ENCODE results near the gene RFXANK.
"Not testable (repeated sequence)": the region's sequence is repeated elsewhere in the genome, so short reads cannot be mapped to it uniquely, and the experiment has no call there.

Gene RFXANK

GRCh38 chr19:19217099-19217498 lies 25.0 kb downstream of the RFXANK start:
- no peak for TF ChIP-seq CTCF (conservative IDR thresholded peaks at IDR 0.05; ENCODE audit: low read depth, low read length)
- no peaks in the 10 kb centered on the region for H3K36me3 ChIP-seq (ENCODE audit: insufficient read depth)
- no peak overlapping the region for H3K4me3 ChIP-seq (IDR thresholded peaks at IDR 0.05; ENCODE audit: insufficient read depth, low read depth, low read length)
- H3K9ac ChIP-seq = no peak overlapping the region
- H3K79me2 ChIP-seq (ENCODE audit: insufficient read depth, low read depth) = no peaks in the 10 kb centered on the region
- no peak overlapping the region for H3K27ac ChIP-seq
- peaks cover 6% of the 10 kb centered on the region for H3K4me1 ChIP-seq (ENCODE audit: low read depth, poor library complexity, severe bottlenecking)
- H3K4me2 ChIP-seq = no peak overlapping the region
- peaks cover 10% of the 10 kb centered on the region; the same call in 1 of the 2 replicates for H3K27me3 ChIP-seq (ENCODE audit: insufficient read depth, low read depth)
- no peaks in the 10 kb centered on the region for H4K20me1 ChIP-seq (ENCODE audit: insufficient read depth)
- no peak overlapping the region for H2AFZ ChIP-seq (ENCODE audit: low read depth)

GRCh38 chr19:19218911-19219310 lies 26.9 kb downstream of the RFXANK start:
- no peak overlapping the region for H3K4me2 ChIP-seq
- H3K27me3 ChIP-seq (ENCODE audit: insufficient read depth, low read depth) = peaks cover 6% of the 10 kb centered on the region; the same call in 1 of the 2 replicates
- H2AFZ ChIP-seq (ENCODE audit: low read depth) = no peak overlapping the region
- no peaks in the 10 kb centered on the region for H3K79me2 ChIP-seq (ENCODE audit: insufficient read depth, low read depth)
- no peaks in the 10 kb centered on the region for H4K20me1 ChIP-seq (ENCODE audit: insufficient read depth)
- peaks cover 6% of the 10 kb centered on the region for H3K4me1 ChIP-seq (ENCODE audit: low read depth, poor library complexity, severe bottlenecking)
- no peak overlapping the region for H3K4me3 ChIP-seq (IDR thresholded peaks at IDR 0.05; ENCODE audit: insufficient read depth, low read depth, low read length)
- no peak overlapping the region for H3K27ac ChIP-seq
- no peak for TF ChIP-seq CTCF (conservative IDR thresholded peaks at IDR 0.05; ENCODE audit: low read depth, low read length)
- H3K36me3 ChIP-seq (ENCODE audit: insufficient read depth) = no peaks in the 10 kb centered on the region
- no peak overlapping the region for H3K9ac ChIP-seq

GRCh38 chr19:19221000-19221399 lies 28.9 kb downstream of the RFXANK start:
- not testable (repeated sequence) for H2AFZ ChIP-seq (ENCODE audit: low read depth); H4K20me1 ChIP-seq (ENCODE audit: insufficient read depth); H3K9ac ChIP-seq; H3K4me1 ChIP-seq (ENCODE audit: low read depth, poor library complexity, severe bottlenecking); H3K79me2 ChIP-seq (ENCODE audit: insufficient read depth, low read depth); H3K27ac ChIP-seq; H3K27me3 ChIP-seq (ENCODE audit: insufficient read depth, low read depth); H3K4me3 ChIP-seq (IDR thresholded peaks at IDR 0.05; ENCODE audit: insufficient read depth, low read depth, low read length); H3K36me3 ChIP-seq (ENCODE audit: insufficient read depth); H3K4me2 ChIP-seq

GRCh38 chr19:19223060-19223459 lies 31.0 kb downstream of the RFXANK start:
- Histone ChIP-seq H3K4me1 (ENCODE audit: low read depth, poor library complexity, severe bottlenecking) (peaks cover 5% of the 10 kb centered on the region), H4K20me1 (ENCODE audit: insufficient read depth) (no peaks in the 10 kb centered on the region), H3K79me2 (ENCODE audit: insufficient read depth, low read depth) (no peaks in the 10 kb centered on the region), H3K27me3 (ENCODE audit: insufficient read depth, low read depth) (peaks cover 6% of the 10 kb centered on the region; the same call in 1 of the 2 replicates), H2AFZ (ENCODE audit: low read depth) (no peak overlapping the region), H3K9ac (no peak overlapping the region), H3K4me3 (IDR thresholded peaks at IDR 0.05; ENCODE audit: insufficient read depth, low read depth, low read length) (no peak overlapping the region), H3K4me2 (no peak overlapping the region), H3K27ac (no peak overlapping the region), H3K36me3 (ENCODE audit: insufficient read depth) (no peaks in the 10 kb centered on the region)
- no peak for TF ChIP-seq CTCF (conservative IDR thresholded peaks at IDR 0.05; ENCODE audit: low read depth, low read length)

GRCh38 chr19:19223636-19224035 lies 31.6 kb downstream of the RFXANK start:
- Histone ChIP-seq H3K79me2 (ENCODE audit: insufficient read depth, low read depth) (no peaks in the 10 kb centered on the region), H3K27ac (no peak overlapping the region), H3K9ac (no peak overlapping the region), H4K20me1 (ENCODE audit: insufficient read depth) (no peaks in the 10 kb centered on the region), H3K4me2 (no peak overlapping the region), H2AFZ (ENCODE audit: low read depth) (no peak overlapping the region), H3K36me3 (ENCODE audit: insufficient read depth) (no peaks in the 10 kb centered on the region), H3K27me3 (ENCODE audit: insufficient read depth, low read depth) (peaks cover 6% of the 10 kb centered on the region; the same call in 1 of the 2 replicates), H3K4me3 (IDR thresholded peaks at IDR 0.05; ENCODE audit: insufficient read depth, low read depth, low read length) (no peak overlapping the region), H3K4me1 (ENCODE audit: low read depth, poor library complexity, severe bottlenecking) (no peaks in the 10 kb centered on the region)
- no peak for TF ChIP-seq CTCF (conservative IDR thresholded peaks at IDR 0.05; ENCODE audit: low read depth, low read length)
